ENCODE data around the gene TEX51. TPM values are rescaled to one million over a fixed set of nuclear protein-coding genes. Genes with fewer than 3 reads are reported as not detected.

TEX51 gene
- total RNA-seq (2014; rRNA removed; shearing (Covaris generic); ENCODE audit: low replicate concordance): not detected in 2 replicates

- H3K9me3 ChIP-seq (ENCODE audit: low read length): no peaks in the 10 kb centered on the region
- H2AFZ ChIP-seq (ENCODE audit: low read length): no peak within 1 kb of the TSS
- no peaks in the 10 kb centered on the region for H3K4me1 ChIP-seq (ENCODE audit: low read length)
- no peaks in the 10 kb centered on the region for H3K36me3 ChIP-seq (ENCODE audit: insufficient read depth, low read length)
- no peaks in the 10 kb centered on the region for H3K79me2 ChIP-seq (ENCODE audit: low read length)
- no peaks in the 10 kb centered on the region for H3K9me2 ChIP-seq (replicated peaks; ENCODE audit: insufficient read depth, low read length)
- H3K4me2 ChIP-seq (ENCODE audit: low read depth, low read length, poor library complexity, severe bottlenecking): no peak within 1 kb of the TSS
- no peak for DNase-seq
- no peak within 1 kb of the TSS for H3K27ac ChIP-seq (ENCODE audit: low read length)
- H4K20me1 ChIP-seq (ENCODE audit: insufficient read depth, low read depth, low read length): no peaks in the 10 kb centered on the region
- H3K27me3 ChIP-seq (ENCODE audit: low read length): no peaks in the 10 kb centered on the region
- H3K9ac ChIP-seq (ENCODE audit: low read length): no peak within 1 kb of the TSS
- H3K4me3 ChIP-seq (ENCODE audit: low read length): no peak within 1 kb of the TSS
Measured at GRCh38 chr2:126898636-126899035, at the start of gene TEX51. TSS of gene TEX51 (plus strand) at chr2:126898890. CDS start at chr2:126898919, 29 bp downstream.

GRCh38 chr2:126849054-126849453 lies 49.6 kb upstream of the TEX51 start:
- Histone ChIP-seq H3K9me2 (replicated peaks; ENCODE audit: insufficient read depth, low read length) (no peaks in the 10 kb centered on the region), H2AFZ (ENCODE audit: low read length) (no peak overlapping the region), H3K9ac (ENCODE audit: low read length) (no peak overlapping the region), H4K20me1 (ENCODE audit: insufficient read depth, low read depth, low read length) (no peaks in the 10 kb centered on the region), H3K27me3 (ENCODE audit: low read length) (no peaks in the 10 kb centered on the region), H3K79me2 (ENCODE audit: low read length) (no peaks in the 10 kb centered on the region), H3K9me3 (ENCODE audit: low read length) (no peaks in the 10 kb centered on the region), H3K4me2 (ENCODE audit: low read depth, low read length, poor library complexity, severe bottlenecking) (no peak overlapping the region), H3K36me3 (ENCODE audit: insufficient read depth, low read length) (no peaks in the 10 kb centered on the region), H3K27ac (ENCODE audit: low read length) (no peak overlapping the region), H3K4me1 (ENCODE audit: low read length) (no peaks in the 10 kb centered on the region), H3K4me3 (ENCODE audit: low read length) (no peak overlapping the region)
- no peak for DNase-seq

- H3K79me2 ChIP-seq (ENCODE audit: low read length): no peaks in the 10 kb centered on the region
- DNase-seq: no peak
- H3K4me2 ChIP-seq (ENCODE audit: low read depth, low read length, poor library complexity, severe bottlenecking): no peak overlapping the region
- H3K4me3 ChIP-seq (ENCODE audit: low read length): no peak overlapping the region
- no peaks in the 10 kb centered on the region for H3K36me3 ChIP-seq (ENCODE audit: insufficient read depth, low read length)
- no peak overlapping the region for H2AFZ ChIP-seq (ENCODE audit: low read length)
- H3K4me1 ChIP-seq (ENCODE audit: low read length): no peaks in the 10 kb centered on the region
- no peaks in the 10 kb centered on the region for H3K9me3 ChIP-seq (ENCODE audit: low read length)
- no peak overlapping the region for H3K27ac ChIP-seq (ENCODE audit: low read length)
- no peaks in the 10 kb centered on the region for H4K20me1 ChIP-seq (ENCODE audit: insufficient read depth, low read depth, low read length)
- H3K9ac ChIP-seq (ENCODE audit: low read length): no peak overlapping the region
- no peaks in the 10 kb centered on the region for H3K27me3 ChIP-seq (ENCODE audit: low read length)
- H3K9me2 ChIP-seq (replicated peaks; ENCODE audit: insufficient read depth, low read length): no peaks in the 10 kb centered on the region
Measured at GRCh38 chr2:126849486-126849885, 49.2 kb upstream of the TEX51 start.

- no peaks in the 10 kb centered on the region for H3K36me3 ChIP-seq (ENCODE audit: insufficient read depth, low read length)
- no peaks in the 10 kb centered on the region for H3K9me2 ChIP-seq (replicated peaks; ENCODE audit: insufficient read depth, low read length)
- no peak overlapping the region for H2AFZ ChIP-seq (ENCODE audit: low read length)
- H3K27me3 ChIP-seq (ENCODE audit: low read length): no peaks in the 10 kb centered on the region
- H3K79me2 ChIP-seq (ENCODE audit: low read length): no peaks in the 10 kb centered on the region
- H3K4me1 ChIP-seq (ENCODE audit: low read length): no peaks in the 10 kb centered on the region
- no peak for DNase-seq
- no peak overlapping the region for H3K27ac ChIP-seq (ENCODE audit: low read length)
- H3K4me3 ChIP-seq (ENCODE audit: low read length): no peak overlapping the region
- H3K4me2 ChIP-seq (ENCODE audit: low read depth, low read length, poor library complexity, severe bottlenecking): no peak overlapping the region
- no peak overlapping the region for H3K9ac ChIP-seq (ENCODE audit: low read length)
- H4K20me1 ChIP-seq (ENCODE audit: insufficient read depth, low read depth, low read length): no peaks in the 10 kb centered on the region
- H3K9me3 ChIP-seq (ENCODE audit: low read length): no peaks in the 10 kb centered on the region
Measured at GRCh38 chr2:126849991-126850535, 48.6 kb upstream of the TEX51 start.

- Histone ChIP-seq H3K36me3 (ENCODE audit: insufficient read depth, low read length) (no peaks in the 10 kb centered on the region), H3K4me3 (ENCODE audit: low read length) (no peak overlapping the region), H3K27ac (ENCODE audit: low read length) (no peak overlapping the region), H3K4me1 (ENCODE audit: low read length) (no peaks in the 10 kb centered on the region), H3K27me3 (ENCODE audit: low read length) (no peaks in the 10 kb centered on the region), H2AFZ (ENCODE audit: low read length) (no peak overlapping the region), H3K4me2 (ENCODE audit: low read depth, low read length, poor library complexity, severe bottlenecking) (no peak overlapping the region), H3K9ac (ENCODE audit: low read length) (no peak overlapping the region), H3K79me2 (ENCODE audit: low read length) (no peaks in the 10 kb centered on the region), H3K9me2 (replicated peaks; ENCODE audit: insufficient read depth, low read length) (no peaks in the 10 kb centered on the region), H4K20me1 (ENCODE audit: insufficient read depth, low read depth, low read length) (no peaks in the 10 kb centered on the region), H3K9me3 (ENCODE audit: low read length) (no peaks in the 10 kb centered on the region)
- no peak for DNase-seq
Measured at GRCh38 chr2:126850940-126851339, 47.8 kb upstream of the TEX51 start.

GRCh38 chr2:126851756-126852155 lies 46.9 kb upstream of the TEX51 start:
- Histone ChIP-seq H3K4me3 (ENCODE audit: low read length) (no peak overlapping the region), H3K27me3 (ENCODE audit: low read length) (no peaks in the 10 kb centered on the region), H3K79me2 (ENCODE audit: low read length) (no peaks in the 10 kb centered on the region), H3K9ac (ENCODE audit: low read length) (no peak overlapping the region), H3K9me2 (replicated peaks; ENCODE audit: insufficient read depth, low read length) (no peaks in the 10 kb centered on the region), H3K4me1 (ENCODE audit: low read length) (no peaks in the 10 kb centered on the region), H3K4me2 (ENCODE audit: low read depth, low read length, poor library complexity, severe bottlenecking) (no peak overlapping the region), H4K20me1 (ENCODE audit: insufficient read depth, low read depth, low read length) (no peaks in the 10 kb centered on the region), H3K9me3 (ENCODE audit: low read length) (no peaks in the 10 kb centered on the region), H3K27ac (ENCODE audit: low read length) (no peak overlapping the region), H2AFZ (ENCODE audit: low read length) (no peak overlapping the region), H3K36me3 (ENCODE audit: insufficient read depth, low read length) (no peaks in the 10 kb centered on the region)
- DNase-seq: no peak

GRCh38 chr2:126852361-126852760 lies 46.3 kb upstream of the TEX51 start:
- Histone ChIP-seq H3K4me2 (ENCODE audit: low read depth, low read length, poor library complexity, severe bottlenecking) (no peak overlapping the region), H4K20me1 (ENCODE audit: insufficient read depth, low read depth, low read length) (no peaks in the 10 kb centered on the region), H2AFZ (ENCODE audit: low read length) (no peak overlapping the region), H3K4me1 (ENCODE audit: low read length) (no peaks in the 10 kb centered on the region), H3K27me3 (ENCODE audit: low read length) (no peaks in the 10 kb centered on the region), H3K9me2 (replicated peaks; ENCODE audit: insufficient read depth, low read length) (no peaks in the 10 kb centered on the region), H3K4me3 (ENCODE audit: low read length) (no peak overlapping the region), H3K79me2 (ENCODE audit: low read length) (no peaks in the 10 kb centered on the region), H3K36me3 (ENCODE audit: insufficient read depth, low read length) (no peaks in the 10 kb centered on the region), H3K27ac (ENCODE audit: low read length) (no peak overlapping the region), H3K9me3 (ENCODE audit: low read length) (no peaks in the 10 kb centered on the region), H3K9ac (ENCODE audit: low read length) (no peak overlapping the region)
- DNase-seq: no peak

GRCh38 chr2:126855606-126856005 lies 43.1 kb upstream of the TEX51 start:
- no peaks in the 10 kb centered on the region for H3K9me2 ChIP-seq (replicated peaks; ENCODE audit: insufficient read depth, low read length)
- no peaks in the 10 kb centered on the region for H3K36me3 ChIP-seq (ENCODE audit: insufficient read depth, low read length)
- H4K20me1 ChIP-seq (ENCODE audit: insufficient read depth, low read depth, low read length): no peaks in the 10 kb centered on the region
- no peak overlapping the region for H3K4me2 ChIP-seq (ENCODE audit: low read depth, low read length, poor library complexity, severe bottlenecking)
- H3K27me3 ChIP-seq (ENCODE audit: low read length): no peaks in the 10 kb centered on the region
- no peak overlapping the region for H2AFZ ChIP-seq (ENCODE audit: low read length)
- no peaks in the 10 kb centered on the region for H3K4me1 ChIP-seq (ENCODE audit: low read length)
- DNase-seq: no peak
- no peak overlapping the region for H3K27ac ChIP-seq (ENCODE audit: low read length)
- no peaks in the 10 kb centered on the region for H3K9me3 ChIP-seq (ENCODE audit: low read length)
- no peak overlapping the region for H3K9ac ChIP-seq (ENCODE audit: low read length)
- H3K4me3 ChIP-seq (ENCODE audit: low read length): no peak overlapping the region
- no peaks in the 10 kb centered on the region for H3K79me2 ChIP-seq (ENCODE audit: low read length)

- Histone ChIP-seq H3K9ac (ENCODE audit: low read length) (no peak overlapping the region), H2AFZ (ENCODE audit: low read length) (no peak overlapping the region), H3K36me3 (ENCODE audit: insufficient read depth, low read length) (no peaks in the 10 kb centered on the region), H3K27ac (ENCODE audit: low read length) (no peak overlapping the region), H3K27me3 (ENCODE audit: low read length) (no peaks in the 10 kb centered on the region), H4K20me1 (ENCODE audit: insufficient read depth, low read depth, low read length) (no peaks in the 10 kb centered on the region), H3K4me3 (ENCODE audit: low read length) (no peak overlapping the region), H3K4me2 (ENCODE audit: low read depth, low read length, poor library complexity, severe bottlenecking) (no peak overlapping the region), H3K79me2 (ENCODE audit: low read length) (no peaks in the 10 kb centered on the region), H3K4me1 (ENCODE audit: low read length) (no peaks in the 10 kb centered on the region), H3K9me3 (ENCODE audit: low read length) (no peaks in the 10 kb centered on the region), H3K9me2 (replicated peaks; ENCODE audit: insufficient read depth, low read length) (no peaks in the 10 kb centered on the region)
- no peak for DNase-seq
Measured at GRCh38 chr2:126856403-126856802, 42.3 kb upstream of the TEX51 start.

Data from Karpas-422 (cell line).